Heart left ventricle (tissue), 16 donors: ENCODE measurements around the gene TEDC1. TPM values are rescaled to one million over a fixed set of nuclear protein-coding genes. Genes with fewer than 3 reads are reported as not detected.
A peak's percentile ranks its signal among the peaks of the same experiment; 100 is the strongest.

Experiments
- ATAC-seq, 4 donors: fragments of 200-7000 bp; cut with Tn5 transposase; one replicate each; pipeline ENCODE4 v1.9.1; 2020 to 2022; ENCODE audit warnings: moderate library complexity in 4 of 4, mild to moderate bottlenecking in 3 of 4, moderate number of reproducible peaks in 1 of 4
- DNase-seq, 5 donors: peaks; one replicate each; pipeline ENCODE4 v3.0.0-alpha.2; 2020
- H3K27ac ChIP-seq, 12 donors: fragments of 200-600 bp; sonication (generic) in 4 of 12; one replicate each; pipeline versions ENCODE4 v1.5.0 to v1.8.0; 2016 to 2022; ENCODE audit warnings: mild to moderate bottlenecking in 2 of 12
- H3K27me3 ChIP-seq, 9 donors: fragments of 200-600 bp; sonication (generic) in 2 of 9; one replicate each; pipeline versions ENCODE4 v1.5.1 to v1.8.0; 2016 to 2022; ENCODE audit warnings: mild to moderate bottlenecking in 3 of 9
- H3K36me3 ChIP-seq, 9 donors: fragments of 200-600 bp; sonication (generic) in 2 of 9; one replicate each; pipeline versions ENCODE4 v1.5.0 to v1.8.0; 2018 to 2022; ENCODE audit warnings: mild to moderate bottlenecking in 2 of 9
- H3K4me1 ChIP-seq, 12 donors: fragments of 200-600 bp; sonication (generic) in 4 of 12; one replicate each; pipeline versions ENCODE4 v1.5.0 to v1.8.0; 2016 to 2022; ENCODE audit warnings: mild to moderate bottlenecking in 3 of 12
- H3K4me3 ChIP-seq, 12 donors: fragments of 200-600 bp; sonication (generic) in 4 of 12; one replicate each; pipeline versions ENCODE4 v1.5.0 to v1.8.0; 2017 to 2022; ENCODE audit warnings: mild to moderate bottlenecking in 9 of 12, moderate library complexity in 4 of 12
- H3K9me3 ChIP-seq, 12 donors: fragments of 200-600 bp; sonication (generic) in 4 of 12; one replicate each; pipeline versions ENCODE4 v1.5.0 to v1.8.0; 2016 to 2022; ENCODE audit warnings: mild to moderate bottlenecking in 1 of 12
- CTCF ChIP-seq, 12 donors: fragments of 200-600 bp; sonication (generic) in 4 of 12; IDR thresholded peaks; one replicate each; pipeline versions ENCODE4 v1.5.0 to v1.8.0; 2018 to 2022; ENCODE audit warnings: antibody characterized with exemption in 12 of 12, mild to moderate bottlenecking in 5 of 12
- POLR2A ChIP-seq, 2 donors: fragments of 450-650 bp; IDR thresholded peaks; one replicate each; pipeline ENCODE4 v1.6.1; 2017; ENCODE audit warnings: antibody characterized with exemption in 2 of 2, mild to moderate bottlenecking in 2 of 2, moderate library complexity in 2 of 2
- WGBS, 4 donors: extraction: QIAGEN DNeasy Blood & Tissue Kit in 2 of 4; methylation state at CpG; one replicate each; pipeline versions ENCODE4 v1.1.5 to v1.1.7; 2013 to 2018; 5-methylcytosine and 5-hydroxymethylcytosine counted together
- intact Hi-C, 10 donors: fragments of 100-400 bp; cut with DNase I; formaldehyde crosslinking; loops; one replicate each; pipeline versions ENCODE4 v1.11.1 to v1.14.2; 2022
- polyA plus RNA-seq, 2 donors: library from polyadenylated mRNA; stranded (reverse); fragments of 200-250 nt; gene quantifications; one replicate each; pipeline ENCODE4 v1.2.3, GENCODE V29; 2013
- total RNA-seq, 9 donors: library from RNA; depleted of rRNA in 2 of 9; stranded (reverse); fragments of >200 nt in 2 of 9; fragmentation: NEBNext Ultra II Directional in 3 of 9; extraction: Animal tissue kit (Norgen Biotek cat#: 25700) in 3 of 9; gene quantifications; one replicate each; pipeline versions ENCODE4 v1.1.0 to v1.2.4, GENCODE V29; 2016 to 2023
- donor health status: ischemic (EF 13 %, LVEDD 7.1; RV severe dilation, severe dysfunction).
- donor health status: healthy with polysubstance abuse.
- donor health status: DM: no; HTN: yes; CAD: no.
- donor health status: DM: no; HTN: no; CAD: no.
- donor health status: ischemic (EF 25% LVEDD 6.9; RV normal size, moderate dysfunction).
- donor health status: ischemic (EF 25% LVEDD 5.7; RV mildly dilated, moderate dysfunction).
- donor health status: healthy.
- donor health status: DM: yes; HTN: yes; CAD: no.
- donor health status: ischemic (EF 35%, LVEDD 5.7; RV mildly dilated, moderate dysfunction).
- donor health status: nonischemic (EF 11% LVEDD 7.7; RV severe dilation, severe dysfunction).
- donor health status: DM: yes; HTN: yes; CAD: no.
- donor health status: PGD.
- donor health status: ischemic (EF 29% LVEDD 5.4; RV normal size, mild dysfunction).
- donor health status: nonischemic (EF 23%, LVEDD 6.1; RV moderate dilation, normal function).

TEDC1 gene
- total and polyA plus RNA-seq, 11 donors, result 0.94 to 12.4 (median 3.7) TPM

GRCh38 chr14:105526776-105527380 is 35.8 kb downstream of the TEDC1 start:
- intact Hi-C loops, result loop anchor here in 8 of 10 donors (2.0 to 10.0 kb wide), 7 partner anchors 32 to 432 kb away; partner anchors contain the start of gene TEDC1 (in 1 of the 8)

GRCh38 chr14:105527381-105527825 is 36.4 kb downstream of the TEDC1 start:
- DNase-seq, result no peak
- ATAC-seq, result peak in 2 of 4 donors; percentile 3 to 7
- H3K9me3 ChIP-seq, result no peaks in the 10 kb centered on the region
- WGBS, 4 donors, result 34 to 40% (median 38%) methylated on average over 10 to 23 of the region's 23 CpGs
- no peaks in the 10 kb centered on the region for H3K36me3 ChIP-seq
- peak overlapping the region; percentile 53 to 77 (median 70) for H3K4me3 ChIP-seq
- H3K4me1 ChIP-seq, result peaks cover 11 to 41% (median 27%) of the 10 kb centered on the region in 12 donors
- TF ChIP-seq CTCF (IDR thresholded peaks at IDR 0.05) (no peak), POLR2A (IDR thresholded peaks at IDR 0.05) (no peak)
- intact Hi-C loops, result loop anchor here in 8 of 10 donors (2.0 to 10.0 kb wide), 7 partner anchors 33 to 433 kb away; partner anchors contain the start of gene TEDC1 (in 1 of the 8)
- peak overlapping the region in 1 of 12 donors; percentile 34 for H3K27ac ChIP-seq
- peaks cover 0 to 28% (median 0%) of the 10 kb centered on the region in 9 donors for H3K27me3 ChIP-seq

More at GRCh38 chr14:105526776-105527380, 35.8 kb downstream of the TEDC1 start:
- no peaks in the 10 kb centered on the region for H3K36me3 ChIP-seq
- peak overlapping the region; percentile 53 to 77 (median 68) for H3K4me3 ChIP-seq
- no peaks in the 10 kb centered on the region for H3K9me3 ChIP-seq
- no peak for DNase-seq
- H3K4me1 ChIP-seq, result peaks cover 11 to 41% (median 27%) of the 10 kb centered on the region in 12 donors
- ATAC-seq, result peak in 2 of 4 donors; percentile 2 to 3
- WGBS, 4 donors, result 0 to 2% (median 1%) methylated on average over 18 to 48 of the region's 48 CpGs
- H3K27me3 ChIP-seq, result peaks cover 0 to 28% (median 1%) of the 10 kb centered on the region in 9 donors
- no peak for TF ChIP-seq POLR2A (IDR thresholded peaks at IDR 0.05)
- no peak for TF ChIP-seq CTCF (IDR thresholded peaks at IDR 0.05)
- H3K27ac ChIP-seq, result peak overlapping the region in 1 of 12 donors; percentile 34

- H3K36me3 ChIP-seq, result no peaks in the 10 kb centered on the region
- peak overlapping the region in 11 of 12 donors; percentile 24 to 78 (median 67) for H3K27ac ChIP-seq
- intact Hi-C loops, result loop anchor here (2.0 to 10.0 kb wide), 11 partner anchors 33 to 433 kb away; partner anchors contain the start of gene TEDC1 (in 2 of the 10)
- peaks cover 0 to 28% (median 0%) of the 10 kb centered on the region in 9 donors for H3K27me3 ChIP-seq
- H3K4me3 ChIP-seq, result peak overlapping the region; percentile 45 to 77 (median 70)
- no peaks in the 10 kb centered on the region for H3K9me3 ChIP-seq
- TF ChIP-seq CTCF (IDR thresholded peaks at IDR 0.05), result peak; percentile 71 to 96 (median 90)
- TF ChIP-seq POLR2A (IDR thresholded peaks at IDR 0.05), result peak in 1 of 2 donors; percentile 40
- ATAC-seq (peak; percentile 59 to 83 (median 70)), DNase-seq (peak; percentile 74 to 91 (median 85))
- WGBS, 4 donors, result 10 to 35% (median 13%) methylated on average over 17 to 67 of the region's 67 CpGs
- peaks cover 11 to 41% (median 27%) of the 10 kb centered on the region in 12 donors for H3K4me1 ChIP-seq
Measured at GRCh38 chr14:105527826-105528585, 37.0 kb downstream of the TEDC1 start.
